ENCODE data around the gene CPLX3.

DNA sequence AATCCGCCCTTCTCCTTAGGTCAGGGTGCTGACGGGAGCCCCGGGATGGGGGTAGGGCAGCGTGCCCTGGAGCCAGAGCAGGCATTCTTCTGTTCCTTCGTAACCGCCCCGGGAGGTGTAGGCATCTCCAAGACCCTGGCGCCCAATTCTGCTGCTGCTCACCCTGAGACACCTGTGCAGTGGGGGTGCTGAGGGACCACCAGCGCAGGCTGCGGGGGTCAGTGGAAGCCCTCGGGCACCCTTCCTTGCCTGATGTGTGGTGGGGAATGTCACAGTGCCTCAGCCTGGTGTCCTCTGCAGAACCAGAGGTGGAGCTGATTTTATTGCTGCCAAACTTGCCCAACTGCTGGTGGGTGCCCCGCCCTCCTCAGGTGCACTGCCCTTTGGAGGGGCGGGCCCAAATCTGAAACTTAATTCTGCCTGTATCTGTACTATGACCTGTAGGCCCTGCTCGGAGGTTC lies 37.2 kb upstream of the CPLX3 start:
- TF ChIP-seq FOS (IDR thresholded peaks at IDR 0.05; ENCODE audit: borderline replicate concordance, insufficient read depth, low read length) (no peak), MYC (IDR thresholded peaks at IDR 0.05; ENCODE audit: low read depth, low read length) (no peak), POLR2A (IDR thresholded peaks at IDR 0.05; ENCODE audit: low read depth, low read length) (no peak)
- TF ChIP-seq, protein P1, sequence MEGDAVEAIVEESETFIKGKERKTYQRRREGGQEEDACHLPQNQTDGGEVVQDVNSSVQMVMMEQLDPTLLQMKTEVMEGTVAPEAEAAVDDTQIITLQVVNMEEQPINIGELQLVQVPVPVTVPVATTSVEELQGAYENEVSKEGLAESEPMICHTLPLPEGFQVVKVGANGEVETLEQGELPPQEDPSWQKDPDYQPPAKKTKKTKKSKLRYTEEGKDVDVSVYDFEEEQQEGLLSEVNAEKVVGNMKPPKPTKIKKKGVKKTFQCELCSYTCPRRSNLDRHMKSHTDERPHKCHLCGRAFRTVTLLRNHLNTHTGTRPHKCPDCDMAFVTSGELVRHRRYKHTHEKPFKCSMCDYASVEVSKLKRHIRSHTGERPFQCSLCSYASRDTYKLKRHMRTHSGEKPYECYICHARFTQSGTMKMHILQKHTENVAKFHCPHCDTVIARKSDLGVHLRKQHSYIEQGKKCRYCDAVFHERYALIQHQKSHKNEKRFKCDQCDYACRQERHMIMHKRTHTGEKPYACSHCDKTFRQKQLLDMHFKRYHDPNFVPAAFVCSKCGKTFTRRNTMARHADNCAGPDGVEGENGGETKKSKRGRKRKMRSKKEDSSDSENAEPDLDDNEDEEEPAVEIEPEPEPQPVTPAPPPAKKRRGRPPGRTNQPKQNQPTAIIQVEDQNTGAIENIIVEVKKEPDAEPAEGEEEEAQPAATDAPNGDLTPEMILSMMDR (IDR thresholded peaks at IDR 0.05; ENCODE audit: extremely low read depth in 1 of 2, insufficient read depth in 1 of 2, low read depth in 1 of 2, low read length in 2 of 2): no peak

Data from endothelial cell of umbilical vein (primary cell).